ENCODE results near the gene KCNQ4. TPM values are rescaled to one million over a fixed set of nuclear protein-coding genes. Genes with fewer than 3 reads are reported as not detected.

KCNQ4 gene
- total and polyA plus RNA-seq, 2 of the 4 experiments (the other 2 are of a cell fraction), result 0.07 TPM; not detected in 1

GRCh38 chr1:40847023-40847745 is 63.6 kb downstream of the KCNQ4 start:
- ATAC-seq (ENCODE audit: low read depth), result peak; percentile 31; the same call in 1 of the 2 replicates
- H3K14ac ChIP-seq (replicated peaks; ENCODE audit: low read depth, low read length), result no peak overlapping the region
- CTCF ChIA-PET, result interaction anchor here (0.6 to 3.1 kb wide), 5 partner anchors 12 to 156 kb away, joined by 3 to 30 read pairs (median 6); no protein-coding TSS in a partner anchor
- no peak overlapping the region for H2BK120ac ChIP-seq (ENCODE audit: low read depth, low read length)
- no peaks in the 10 kb centered on the region for H3K36me3 ChIP-seq (ENCODE audit: control insufficient read depth, insufficient read depth, low read length)
- H3K9me1 ChIP-seq (ENCODE audit: insufficient read depth, low read length), result no peaks in the 10 kb centered on the region
- no peak overlapping the region for H2AK9ac ChIP-seq (replicated peaks; ENCODE audit: low read depth, low read length, poor library complexity)
- dilution Hi-C loops (cut with HindIII; ENCODE audit: low sequenced_read_pairs, unreplicated experiment) (no loop called here), intact Hi-C loops (cut with micrococcal nuclease) (loop anchor here (5.0 kb wide), 1 partner anchor 275 kb away; no protein-coding TSS in a partner anchor), in situ Hi-C loops (cut with MboI; ENCODE audit: low sequenced_read_pairs) (loop anchor here (5.0 to 10.0 kb wide), 2 partner anchors 105 to 222 kb away; no protein-coding TSS in a partner anchor)
- no peak overlapping the region for H4K91ac ChIP-seq (ENCODE audit: insufficient read depth, low read depth, low read length)
- peaks cover 11% of the 10 kb centered on the region for H3K9me3 ChIP-seq (ENCODE audit: control insufficient read depth, insufficient read depth, low read length)
- H2BK15ac ChIP-seq (ENCODE audit: low read depth, low read length), result no peak overlapping the region
- POLR2A ChIA-PET (ENCODE audit: unreplicated experiment), result no interaction called here
- no peak overlapping the region for H4K5ac ChIP-seq (ENCODE audit: low read depth, low read length)
- peak overlapping the region; percentile 40; the same call in 1 of the 2 replicates for H3K23ac ChIP-seq (ENCODE audit: low read depth, low read length)
- DNase-seq, result peak; percentile 18
- no peak overlapping the region for H3K9ac ChIP-seq (ENCODE audit: low read depth, low read length)
- WGBS, 2 experiments (ENCODE audit: extremely low coverage in 2 of 2, insufficient read length in 1 of 2), result 100% methylated on average over 3 of the region's 6 CpGs; no CpG with 5 or more reads in 1 of the 2 experiments
- no peak overlapping the region for H3K4me3 ChIP-seq (ENCODE audit: insufficient read depth, low read depth, low read length)
- no peak overlapping the region for H3K56ac ChIP-seq (ENCODE audit: extremely low read depth, insufficient read depth, low read length)
- peak overlapping the region; percentile 12 for H2AFZ ChIP-seq (replicated peaks; ENCODE audit: low read length, poor library complexity)
- H4K8ac ChIP-seq (ENCODE audit: low read depth in 2 of 2, low read length in 2 of 2), result no peak overlapping the region
- no peak for TF ChIP-seq CHD1 (IDR thresholded peaks at IDR 0.05; ENCODE audit: low read depth, low read length)
- TF ChIP-seq MAFK (IDR thresholded peaks at IDR 0.05; ENCODE audit: low read depth, low read length), result no peak
- TF ChIP-seq MAZ (IDR thresholded peaks at IDR 0.05; ENCODE audit: borderline replicate concordance, low read depth, low read length), result no peak
- TF ChIP-seq, protein P1, sequence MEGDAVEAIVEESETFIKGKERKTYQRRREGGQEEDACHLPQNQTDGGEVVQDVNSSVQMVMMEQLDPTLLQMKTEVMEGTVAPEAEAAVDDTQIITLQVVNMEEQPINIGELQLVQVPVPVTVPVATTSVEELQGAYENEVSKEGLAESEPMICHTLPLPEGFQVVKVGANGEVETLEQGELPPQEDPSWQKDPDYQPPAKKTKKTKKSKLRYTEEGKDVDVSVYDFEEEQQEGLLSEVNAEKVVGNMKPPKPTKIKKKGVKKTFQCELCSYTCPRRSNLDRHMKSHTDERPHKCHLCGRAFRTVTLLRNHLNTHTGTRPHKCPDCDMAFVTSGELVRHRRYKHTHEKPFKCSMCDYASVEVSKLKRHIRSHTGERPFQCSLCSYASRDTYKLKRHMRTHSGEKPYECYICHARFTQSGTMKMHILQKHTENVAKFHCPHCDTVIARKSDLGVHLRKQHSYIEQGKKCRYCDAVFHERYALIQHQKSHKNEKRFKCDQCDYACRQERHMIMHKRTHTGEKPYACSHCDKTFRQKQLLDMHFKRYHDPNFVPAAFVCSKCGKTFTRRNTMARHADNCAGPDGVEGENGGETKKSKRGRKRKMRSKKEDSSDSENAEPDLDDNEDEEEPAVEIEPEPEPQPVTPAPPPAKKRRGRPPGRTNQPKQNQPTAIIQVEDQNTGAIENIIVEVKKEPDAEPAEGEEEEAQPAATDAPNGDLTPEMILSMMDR (conservative IDR thresholded peaks at IDR 0.05; ENCODE audit: low read depth, low read length), result no peak
- TF ChIP-seq ELK1 (IDR thresholded peaks at IDR 0.05; ENCODE audit: borderline replicate concordance, low read depth, low read length), result no peak
- TF ChIP-seq SMC3 (IDR thresholded peaks at IDR 0.05; ENCODE audit: low read depth, low read length), result no peak
- no peak overlapping the region for H2BK5ac ChIP-seq (ENCODE audit: low read depth, low read length, poor library complexity, severe bottlenecking)
- no peaks in the 10 kb centered on the region for H3K4me1 ChIP-seq (ENCODE audit: control insufficient read depth, insufficient read depth, low read length)
- H3K27ac ChIP-seq (ENCODE audit: insufficient read depth, low read length), result no peak overlapping the region
- no peak overlapping the region for H3K4me2 ChIP-seq (ENCODE audit: low read depth, low read length)
- no peak overlapping the region for H3K4ac ChIP-seq (ENCODE audit: low read depth, low read length)
- peaks cover 7% of the 10 kb centered on the region for H3K27me3 ChIP-seq (ENCODE audit: control insufficient read depth, insufficient read depth, low read length)
- no TSS peak for BruUV-seq (replicated peaks)
- H2AK5ac ChIP-seq (ENCODE audit: low read depth, low read length), result no peak overlapping the region
- no peak overlapping the region for H3K18ac ChIP-seq (ENCODE audit: low read depth, low read length)
- no peak overlapping the region for H2BK20ac ChIP-seq (ENCODE audit: low read depth, low read length)
- H4K20me1 ChIP-seq (ENCODE audit: insufficient read depth, low read length), result no peaks in the 10 kb centered on the region; the same call in 1 of the 2 replicates
- no peaks in the 10 kb centered on the region for H3K79me1 ChIP-seq (ENCODE audit: low read depth in 1 of 2, low read length in 2 of 2)

Data from IMR-90 (cell line).